ENCODE measurements around the gene LAMA4.

DNA sequence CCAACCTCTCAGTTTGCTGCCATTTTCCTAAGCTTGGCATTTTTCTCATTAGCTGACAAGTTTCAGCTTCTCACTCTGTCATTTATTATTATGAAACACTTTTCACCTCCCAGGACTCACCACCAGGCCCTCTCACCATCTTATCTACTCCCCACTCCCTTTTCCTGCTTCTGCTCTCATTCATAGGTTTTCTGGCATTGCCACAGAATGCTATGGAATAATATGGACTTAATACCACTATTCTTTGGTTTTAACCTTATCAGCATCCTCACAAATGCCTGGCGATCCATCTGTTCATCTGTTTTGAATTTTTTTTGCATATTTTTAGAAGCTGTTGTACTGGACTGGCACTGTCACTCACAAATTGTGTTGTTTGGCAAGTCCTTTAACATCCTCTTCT lies 16.4 kb upstream of the LAMA4 start:
- TF ChIP-seq YY1 (IDR thresholded peaks at IDR 0.05; ENCODE audit: insufficient read depth, insufficient read length) (no peak), ZNF274 (IDR thresholded peaks at IDR 0.05; ENCODE audit: low read depth, low read length) (no peak)

Data from NT2/D1 (cell line).